Inflammatory macrophage treated with lipopolysaccharide for 4 hours (primary cell): ENCODE results near the gene BMPER.
A peak's percentile ranks its signal among the peaks of the same experiment; 100 is the strongest.

Source experiments
- DNase-seq: peaks from one replicate; pipeline ENCODE4 v3.0.0-alpha.2; 2020

Gene BMPER

DNA sequence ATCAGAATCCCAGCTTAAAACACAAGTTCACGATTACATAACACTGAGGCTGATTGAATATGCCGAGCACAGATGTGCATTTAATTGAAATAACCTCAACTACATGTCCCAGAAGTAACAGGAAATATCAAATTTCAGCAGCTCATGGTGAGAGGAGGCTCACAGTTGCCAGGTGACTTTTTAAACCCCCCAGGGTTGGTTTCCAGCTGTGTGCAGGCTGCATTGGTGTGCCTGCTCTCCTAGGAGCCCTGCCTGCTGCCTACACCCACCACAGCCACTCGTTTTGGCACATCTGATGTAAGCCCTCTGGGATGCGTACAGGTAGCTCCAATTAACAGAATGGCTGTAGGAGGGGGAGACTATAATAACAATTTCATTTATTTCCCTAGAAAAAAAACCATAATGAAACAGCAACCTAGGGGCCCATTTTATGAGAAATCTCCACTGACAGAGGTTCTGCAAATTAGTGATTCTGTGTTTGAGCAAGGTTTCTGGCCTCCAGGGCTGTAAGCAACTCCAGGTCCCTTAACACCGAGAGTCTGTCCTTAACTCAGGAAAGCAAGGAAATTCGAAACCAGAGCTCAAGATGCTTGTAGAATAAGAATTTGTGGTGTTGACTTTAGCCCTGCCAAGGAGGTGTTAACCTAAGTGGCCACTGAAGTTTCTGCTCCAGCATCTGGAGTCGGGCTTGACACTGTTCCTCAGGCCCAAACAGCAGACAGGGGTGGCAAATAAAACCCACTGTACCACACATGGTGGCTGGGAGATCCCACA lies 161.9 kb downstream of the BMPER start:
- no peak for DNase-seq

DNA sequence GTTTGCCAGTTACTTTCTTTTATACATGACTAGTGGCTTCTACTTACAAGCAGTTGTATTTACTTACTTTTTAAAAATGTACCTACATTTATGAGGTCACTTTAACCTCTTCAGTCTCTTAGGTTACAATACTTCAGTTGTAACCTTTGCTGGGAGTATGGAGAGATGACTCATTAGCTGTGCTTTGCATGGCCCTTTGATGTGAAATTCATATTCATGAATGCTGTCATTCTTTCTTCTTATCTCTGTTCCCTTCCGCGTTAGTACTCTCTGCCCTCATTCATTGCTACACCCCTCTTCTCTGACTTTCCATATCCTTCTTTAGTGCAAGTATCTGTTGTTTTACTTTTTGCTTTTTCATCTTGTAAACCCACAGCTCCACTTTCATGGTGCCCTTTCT lies 164.3 kb downstream of the BMPER start:
- DNase-seq = no peak

DNA sequence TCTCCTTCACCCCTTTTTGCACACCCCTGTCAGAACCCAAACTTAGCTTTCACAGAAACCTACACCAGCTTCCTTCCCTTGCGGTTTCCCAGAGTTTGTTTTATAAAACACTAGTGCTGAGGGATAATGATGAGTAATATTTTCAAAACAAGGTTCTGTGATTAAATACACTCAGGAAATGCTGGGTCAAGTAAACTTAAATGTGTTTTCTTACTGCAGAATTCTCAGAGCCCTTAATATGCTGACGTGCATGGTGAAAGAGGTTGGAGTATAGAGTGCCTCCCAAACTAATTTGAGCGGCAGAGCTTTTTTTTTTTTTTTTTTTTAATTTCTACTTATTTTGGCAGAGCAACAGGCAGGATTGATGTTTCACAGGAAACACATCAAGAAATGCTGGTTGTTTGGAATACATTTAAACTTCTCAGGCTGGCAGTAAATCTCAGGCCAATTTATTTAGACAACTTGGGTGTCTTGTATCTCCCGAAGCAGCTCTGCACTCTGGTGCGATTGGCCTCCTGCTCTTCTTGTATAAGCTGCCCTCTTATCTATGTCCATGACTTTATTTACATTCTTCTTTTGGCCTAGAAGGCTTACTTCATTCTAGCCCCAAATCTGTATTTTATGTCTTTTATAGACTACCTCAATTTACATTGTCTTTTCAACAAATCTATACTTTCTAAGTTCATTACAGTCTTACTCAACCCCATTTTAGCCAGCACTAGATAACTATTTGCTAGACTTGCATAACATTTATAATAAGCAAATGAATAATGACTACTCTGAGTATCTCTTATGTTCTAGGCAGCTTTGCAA lies 165.4 kb downstream of the BMPER start:
- no peak for DNase-seq

DNA sequence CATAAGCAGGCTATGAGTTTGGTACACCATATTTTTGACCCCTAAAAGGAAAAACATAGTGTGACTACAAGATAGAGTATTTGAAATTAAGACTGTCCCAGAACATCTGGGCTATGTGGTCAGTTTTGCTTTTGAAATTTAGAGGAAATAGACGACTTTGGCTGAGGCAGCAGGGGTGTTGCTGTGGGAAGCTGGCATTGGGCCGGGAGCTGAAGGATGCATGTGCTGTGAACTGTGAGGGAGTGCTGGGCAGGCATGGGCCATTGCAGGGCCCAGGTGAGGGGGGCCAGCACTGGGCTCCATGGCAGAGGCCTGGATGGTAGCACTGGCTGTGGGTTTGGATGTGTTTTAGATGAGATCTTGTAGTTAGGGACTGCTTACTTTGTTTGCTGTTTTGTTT lies 168.3 kb downstream of the BMPER start:
- DNase-seq = no peak

DNA sequence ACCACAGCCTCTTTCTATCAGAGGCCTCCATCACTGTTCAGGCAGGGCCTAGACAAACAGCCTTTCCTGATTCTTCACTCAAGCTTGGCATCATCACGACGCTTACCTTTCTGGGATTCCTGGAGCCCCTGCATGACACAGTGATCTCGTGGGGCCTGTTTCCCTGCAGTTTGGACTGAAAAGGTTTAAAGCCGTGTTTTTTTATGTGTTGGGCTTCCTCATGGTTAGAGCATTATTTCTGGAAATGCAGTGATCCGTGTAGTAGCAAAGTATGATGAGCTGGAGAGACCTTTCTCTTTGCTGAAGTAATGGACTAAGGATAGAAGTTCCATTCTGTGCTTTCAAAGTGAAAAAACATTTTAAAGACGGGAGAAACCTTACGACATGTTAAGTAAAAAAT lies 169.1 kb downstream of the BMPER start:
- DNase-seq = no peak

DNA sequence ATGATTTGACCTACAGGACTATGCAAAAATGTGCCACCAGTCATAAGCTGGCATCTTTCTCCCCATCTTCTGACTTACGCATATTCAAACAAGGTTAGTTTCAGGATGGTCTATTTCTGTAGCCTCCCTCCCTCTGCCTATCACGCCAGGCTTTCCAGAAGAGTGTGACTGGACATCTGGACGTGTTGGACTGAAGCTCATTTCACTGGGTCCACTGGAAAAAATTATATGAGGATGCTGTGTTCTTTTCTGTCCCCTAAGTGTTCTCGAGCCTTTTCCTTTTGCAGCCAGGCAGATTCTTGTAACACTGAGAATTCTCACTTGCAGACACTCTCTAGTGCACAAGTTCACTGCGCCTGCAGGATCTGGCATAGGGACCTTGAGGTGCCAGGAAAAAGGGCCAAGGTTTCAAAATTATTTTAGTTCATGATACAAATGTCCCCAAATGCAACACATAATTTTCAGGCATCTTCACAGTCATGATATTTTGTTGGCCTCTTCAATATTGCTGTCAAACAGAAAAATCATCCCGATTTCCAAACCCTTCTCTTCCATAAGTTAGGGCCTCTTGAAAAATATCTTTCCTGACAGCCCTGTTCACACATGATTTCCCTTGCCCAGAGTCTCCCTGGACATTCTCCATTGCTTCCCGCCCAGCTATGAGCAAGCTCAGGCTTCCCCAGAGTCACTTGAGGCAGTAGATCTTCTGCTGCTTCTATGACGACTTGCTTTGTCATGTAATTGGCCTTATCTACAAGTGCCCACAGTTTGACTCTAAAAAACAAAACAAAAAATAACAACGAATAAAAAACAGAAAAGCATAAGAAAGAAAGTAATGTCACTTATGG lies 170.4 kb downstream of the BMPER start:
- no peak for DNase-seq

DNA sequence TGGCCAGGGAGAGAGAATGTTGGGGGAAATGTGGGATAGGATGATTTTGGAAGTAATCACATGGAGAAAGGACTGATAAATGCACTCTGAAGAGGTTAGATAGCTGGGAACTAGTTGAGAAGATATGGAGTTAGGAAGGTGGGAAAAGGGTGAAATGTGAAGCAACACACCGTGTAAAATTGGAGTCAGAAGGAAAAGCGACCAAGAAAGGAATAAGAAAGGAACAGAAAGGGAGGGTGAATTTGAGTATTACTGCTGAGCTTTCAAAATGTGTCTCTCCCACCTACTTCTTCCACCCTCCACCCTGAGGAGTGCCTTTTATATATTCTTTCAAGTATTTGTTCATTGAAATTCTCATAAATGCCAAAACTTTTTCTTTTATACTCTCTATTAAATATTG lies 171.8 kb downstream of the BMPER start:
- no peak for DNase-seq

DNA sequence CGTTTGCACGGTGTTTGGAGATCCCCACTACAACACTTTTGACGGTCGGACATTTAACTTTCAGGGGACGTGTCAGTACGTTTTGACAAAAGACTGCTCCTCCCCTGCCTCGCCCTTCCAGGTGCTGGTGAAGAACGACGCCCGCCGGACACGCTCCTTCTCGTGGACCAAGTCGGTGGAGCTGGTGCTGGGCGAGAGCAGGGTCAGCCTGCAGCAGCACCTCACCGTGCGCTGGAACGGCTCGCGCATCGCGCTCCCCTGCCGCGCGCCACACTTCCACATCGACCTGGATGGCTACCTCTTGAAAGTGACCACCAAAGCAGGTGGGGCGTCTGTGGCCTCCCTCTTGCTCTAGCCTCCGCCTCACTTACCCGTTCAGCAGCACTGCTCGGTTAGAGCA lies 173.5 kb downstream of the BMPER start:
- DNase-seq = no peak

DNA sequence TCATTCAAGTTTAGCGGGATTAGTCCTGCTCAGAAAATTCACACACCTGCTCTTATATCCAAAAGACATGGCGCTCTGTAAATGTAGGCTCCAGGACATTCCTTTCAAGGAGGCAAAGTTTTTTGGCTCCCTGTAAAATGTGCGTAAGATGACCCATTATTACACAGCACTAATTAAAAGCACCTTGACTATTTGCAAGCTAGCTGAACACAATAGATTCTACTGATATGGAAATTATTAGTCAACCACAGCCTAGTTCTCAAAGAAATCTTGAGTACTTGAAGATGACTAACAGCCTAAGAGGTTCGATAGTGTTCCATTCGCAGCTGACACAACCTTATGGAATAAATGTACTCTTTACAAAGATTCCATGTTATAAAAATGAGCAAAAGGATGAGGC lies 175.2 kb downstream of the BMPER start:
- no peak for DNase-seq

DNA sequence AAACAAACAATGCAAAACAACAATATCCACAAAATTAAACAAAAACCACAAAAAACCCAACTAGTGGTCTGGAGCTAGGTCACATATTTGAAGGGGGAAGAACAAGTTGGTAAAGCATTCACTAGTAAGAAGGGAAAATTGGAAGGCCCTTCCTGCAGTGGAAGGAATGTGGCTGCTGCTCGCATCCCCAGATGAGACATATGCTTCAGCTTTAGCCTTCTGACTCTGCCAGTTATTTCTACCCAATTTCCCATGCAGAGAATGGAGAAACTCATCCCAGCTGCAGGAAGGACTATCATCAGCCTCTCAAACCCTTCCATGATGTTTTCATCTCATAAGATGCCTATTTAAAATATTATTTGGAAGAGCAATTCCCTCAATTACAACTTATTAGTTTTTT lies 176.6 kb downstream of the BMPER start:
- no peak for DNase-seq

DNA sequence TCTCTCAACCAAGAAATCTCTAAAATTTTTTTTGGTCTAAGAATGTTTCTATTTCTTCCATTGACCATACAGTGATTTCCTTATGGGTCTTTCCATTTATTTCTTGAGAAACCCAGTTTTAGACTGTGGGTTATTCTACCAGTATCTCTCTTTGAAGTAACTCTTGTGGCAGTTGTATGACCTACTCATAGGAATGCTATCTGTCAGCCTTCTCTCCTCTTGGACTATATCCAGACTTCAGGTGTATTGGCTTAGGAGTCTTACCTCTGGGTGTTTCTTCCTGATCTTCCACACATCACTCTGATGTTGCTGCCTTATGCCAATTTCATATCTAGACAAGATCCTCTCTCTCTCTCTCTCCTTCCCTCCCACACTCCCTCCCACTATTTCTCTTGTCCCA lies 178.1 kb downstream of the BMPER start:
- no peak for DNase-seq

DNA sequence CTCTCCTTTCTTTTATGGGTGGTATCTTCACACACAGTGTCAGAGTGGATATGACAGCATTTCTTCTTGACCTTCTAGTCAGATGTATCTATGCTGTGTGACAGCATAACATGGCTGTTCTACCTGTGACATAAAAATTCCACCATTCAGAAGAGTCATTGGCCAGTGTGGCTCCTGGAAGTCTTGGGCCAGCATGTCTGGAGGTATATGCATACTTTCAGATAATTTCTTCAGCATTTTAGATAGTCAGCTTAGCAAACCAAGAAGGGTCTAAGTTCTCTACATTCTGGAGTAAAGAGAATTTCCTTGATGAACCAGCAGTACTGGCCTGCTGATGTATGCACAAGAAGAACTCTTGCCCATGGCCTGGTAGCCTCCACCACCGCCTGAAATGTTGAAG lies 179.3 kb downstream of the BMPER start:
- DNase-seq = no peak

DNA sequence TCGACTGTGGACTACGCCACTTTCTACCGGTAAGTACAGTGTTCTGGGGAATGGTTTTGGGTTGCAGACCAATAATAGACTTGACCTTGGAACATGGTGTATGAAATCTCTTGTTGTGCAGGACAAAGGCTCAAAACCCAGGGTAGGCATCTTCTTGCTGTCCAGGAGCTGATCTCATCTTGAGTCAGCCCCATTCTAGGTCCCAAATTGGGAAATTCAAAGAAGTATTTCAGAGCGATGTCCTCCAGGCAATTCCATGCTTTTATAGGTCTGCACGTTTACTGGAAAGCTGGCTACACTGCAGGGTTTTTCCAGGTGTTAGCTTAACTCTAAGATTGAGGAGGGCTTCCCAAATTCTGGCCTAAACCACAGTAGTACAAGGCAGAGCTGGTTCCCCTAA lies 180.7 kb downstream of the BMPER start:
- no peak for DNase-seq

DNA sequence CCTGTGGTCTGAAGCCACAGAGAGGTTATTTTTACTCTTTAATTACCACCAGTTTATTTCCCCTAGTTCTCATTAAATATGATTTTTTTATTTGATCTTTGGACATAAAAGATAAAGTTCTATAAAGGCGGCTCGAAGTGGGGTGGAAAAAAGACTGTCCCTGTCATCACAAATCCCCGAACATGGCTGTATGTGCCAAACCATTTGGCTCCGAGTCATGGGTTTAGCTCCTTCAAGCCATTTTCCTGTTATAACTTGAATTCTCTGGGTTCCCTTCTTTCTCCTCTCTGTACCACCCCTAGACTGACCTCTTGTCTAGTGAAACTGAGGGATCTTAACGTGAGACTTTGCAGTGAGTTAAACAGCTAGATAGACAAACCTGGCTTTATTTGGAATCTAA lies 181.6 kb downstream of the BMPER start:
- no peak for DNase-seq

DNA sequence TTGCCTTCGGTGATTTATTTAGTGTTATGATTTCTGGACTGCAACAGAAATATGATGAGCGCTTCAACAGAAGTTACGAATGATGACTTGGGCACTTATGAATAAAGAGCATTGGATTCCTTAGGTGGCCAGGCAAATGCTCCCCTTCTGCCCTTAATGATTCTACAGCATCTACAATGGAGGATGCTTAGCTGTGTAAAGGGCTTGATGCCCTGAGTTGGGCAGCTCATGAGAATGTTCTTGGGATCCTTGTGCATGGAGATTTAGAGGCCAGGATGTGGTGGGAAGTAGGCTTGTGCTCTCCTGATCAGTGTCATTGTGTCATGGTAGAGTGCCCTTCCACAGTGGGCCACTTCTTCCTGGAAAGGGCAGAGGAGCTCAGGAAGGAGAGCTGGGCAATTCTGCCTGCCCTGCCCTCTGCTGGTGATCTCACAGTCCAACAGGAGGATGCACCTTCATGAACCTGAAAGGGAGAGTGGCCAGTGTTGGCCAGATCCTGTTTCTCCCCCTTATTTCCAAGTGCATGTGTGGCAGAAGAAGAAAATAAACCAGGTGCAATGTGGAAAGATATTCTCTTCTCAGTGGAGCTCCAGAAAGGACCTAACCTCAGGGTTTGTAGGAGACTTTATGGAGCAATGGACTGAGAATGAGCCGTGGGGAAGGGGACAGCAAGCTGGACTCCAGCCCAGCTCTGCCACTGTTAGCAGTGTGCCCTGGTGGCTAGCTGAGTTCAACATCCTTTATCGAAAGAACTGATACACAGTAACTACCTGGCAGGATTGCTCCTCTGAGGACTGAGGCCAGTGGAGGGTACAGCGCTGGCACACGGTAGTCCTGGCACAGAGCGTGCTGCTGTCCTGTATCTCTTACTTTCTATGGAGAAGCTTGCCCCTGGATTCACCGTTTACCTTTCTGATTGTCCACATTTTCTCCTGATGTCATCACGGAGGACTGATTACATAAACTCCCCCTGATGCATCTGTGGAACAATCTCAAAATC lies 182.9 kb downstream of the BMPER start:
- no peak for DNase-seq

DNA sequence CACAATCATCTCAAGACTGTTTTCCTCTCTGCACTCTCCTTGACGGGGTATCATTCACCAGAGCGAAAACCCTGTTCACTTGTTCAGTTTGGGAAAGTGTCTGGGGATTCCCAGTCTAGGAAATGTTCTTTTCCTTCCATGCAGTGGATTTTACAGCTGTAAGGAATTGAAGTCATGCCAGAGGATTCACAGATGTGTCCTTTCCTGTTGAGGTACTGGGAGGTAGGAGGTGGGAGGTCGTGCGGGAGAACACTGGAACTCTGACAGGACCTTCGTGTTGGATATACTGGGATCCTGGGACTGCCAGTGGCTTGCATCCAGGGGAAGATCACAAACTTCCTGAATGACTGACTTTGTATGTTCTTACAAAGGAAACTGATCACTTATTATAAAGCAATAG lies 185.5 kb downstream of the BMPER start:
- DNase-seq = no peak

DNA sequence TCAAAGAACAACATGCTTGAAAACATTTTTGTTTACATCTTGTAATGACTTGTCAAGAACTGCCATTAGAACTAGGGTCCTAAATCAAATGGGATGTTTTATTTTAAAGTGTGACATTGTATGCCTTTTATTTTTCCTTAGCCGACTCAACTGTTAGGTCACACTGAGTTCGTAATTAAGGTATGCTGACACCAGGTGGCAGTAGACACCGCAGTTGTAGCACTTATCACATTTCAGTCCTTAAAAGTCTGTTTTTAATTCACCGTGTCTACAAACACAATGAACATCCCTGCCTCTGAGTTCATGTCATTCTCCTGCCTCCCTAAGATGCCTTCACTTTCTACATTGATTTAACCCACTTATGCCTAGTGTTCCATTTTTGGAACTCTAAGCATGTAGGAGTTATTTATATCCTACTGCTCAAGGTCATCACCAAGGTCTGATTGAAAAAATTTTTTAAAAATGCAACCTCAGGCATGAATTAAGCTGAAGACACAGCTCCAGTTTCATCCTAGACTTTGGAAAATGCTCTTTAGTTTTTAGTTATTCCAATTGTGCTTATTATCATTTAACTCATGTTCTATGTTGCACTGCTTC lies 186.1 kb downstream of the BMPER start:
- DNase-seq = peak; percentile 4

DNA sequence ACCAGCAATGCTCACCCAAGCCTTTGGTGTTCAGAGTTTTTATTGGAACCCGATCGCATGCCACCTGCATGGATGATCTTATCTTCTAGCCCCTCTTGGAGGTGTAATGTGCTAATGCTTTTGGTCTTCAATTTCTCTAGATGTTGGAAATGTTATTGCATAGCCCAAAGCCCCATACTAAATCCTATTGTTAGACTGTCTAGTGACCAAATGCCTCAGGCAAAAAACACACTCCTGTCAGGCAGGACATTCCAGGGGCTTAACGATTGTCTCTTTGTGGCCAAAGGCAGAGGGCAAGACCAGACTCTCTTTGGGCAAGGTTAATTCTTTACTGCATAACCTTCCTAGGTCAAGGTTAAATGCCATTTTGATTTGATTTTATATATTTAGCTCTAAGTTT lies 187.9 kb downstream of the BMPER start:
- no peak for DNase-seq

DNA sequence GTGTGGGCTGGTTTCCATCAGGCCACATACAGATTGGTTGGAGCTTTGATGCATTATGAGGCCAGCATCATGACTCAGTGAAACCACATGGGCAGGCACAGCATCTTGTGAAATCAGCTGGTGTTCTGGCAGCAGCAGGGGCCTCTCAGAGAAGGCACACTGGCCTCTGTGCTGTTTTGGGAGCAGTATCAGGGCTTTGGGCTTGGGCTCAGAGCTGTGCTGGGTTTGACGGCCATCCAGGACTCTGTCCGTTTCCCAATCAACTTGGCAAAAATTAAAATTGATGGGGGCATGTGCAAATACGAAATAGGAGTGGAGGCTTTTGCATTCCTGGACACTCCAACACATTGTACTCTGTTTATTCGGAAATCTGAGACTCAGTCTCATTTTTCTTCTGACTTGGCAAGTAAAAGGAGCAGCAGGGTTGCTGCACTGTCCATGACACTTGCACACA lies 190.9 kb downstream of the BMPER start:
- DNase-seq = no peak

DNA sequence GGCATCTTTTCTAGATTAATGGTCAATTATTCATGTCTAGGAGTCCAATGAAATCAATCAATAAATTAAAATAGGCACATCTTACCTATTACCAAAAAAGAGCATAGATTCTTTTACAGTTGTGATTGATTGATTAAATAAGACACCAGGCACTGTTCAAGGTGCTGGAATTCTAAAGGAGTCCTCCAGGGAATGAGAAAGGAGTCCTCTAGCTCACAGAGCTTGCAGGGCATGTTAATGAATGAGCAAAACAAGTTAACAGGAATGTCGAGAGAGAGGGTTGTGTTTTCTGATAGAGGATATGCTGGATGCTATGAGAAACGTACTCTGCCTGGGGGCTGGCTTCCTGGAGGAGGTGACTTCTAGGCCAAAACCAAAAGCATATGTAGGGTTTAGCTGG lies 191.4 kb downstream of the BMPER start:
- no peak for DNase-seq

DNA sequence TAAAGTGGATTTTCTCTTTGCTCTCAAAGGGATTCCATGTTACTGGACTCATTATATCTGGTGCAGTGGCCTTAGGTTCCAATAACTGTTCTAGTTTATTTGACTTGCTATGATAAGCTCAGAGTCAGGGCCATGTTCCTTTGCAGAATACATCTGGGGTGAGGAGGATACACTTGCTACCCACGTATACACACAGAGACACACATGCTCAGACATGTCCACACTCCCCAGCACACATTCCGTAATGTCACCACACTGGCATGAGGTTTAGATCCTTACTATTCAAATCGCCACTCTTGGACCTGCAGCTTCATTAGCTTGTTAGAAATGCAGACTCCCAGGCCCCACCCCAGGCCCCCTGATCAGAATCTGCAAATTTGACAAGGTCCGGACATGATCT lies 195.3 kb downstream of the BMPER start:
- DNase-seq = no peak

DNA sequence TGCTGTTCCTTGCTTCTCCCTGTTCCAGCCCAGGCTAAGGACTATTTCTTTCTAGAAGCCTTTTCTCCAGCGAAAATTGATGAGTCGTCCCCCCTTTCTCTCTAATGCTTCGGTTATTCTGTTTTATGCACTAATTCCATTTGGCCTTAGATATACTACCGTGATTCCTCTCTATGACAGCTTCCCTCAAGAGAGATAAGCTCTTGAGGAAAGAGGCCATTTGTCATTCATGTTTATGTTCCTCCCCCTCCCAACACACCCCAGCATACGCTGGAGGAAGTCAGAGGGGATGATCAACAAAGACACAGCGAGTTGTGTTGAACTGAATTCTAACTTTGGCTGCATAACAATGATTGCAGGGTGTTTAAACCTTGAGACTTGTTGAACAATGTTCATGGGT lies 198.8 kb downstream of the BMPER start:
- no peak for DNase-seq
